ENCODE measurements around the gene RPUSD4.

DNA sequence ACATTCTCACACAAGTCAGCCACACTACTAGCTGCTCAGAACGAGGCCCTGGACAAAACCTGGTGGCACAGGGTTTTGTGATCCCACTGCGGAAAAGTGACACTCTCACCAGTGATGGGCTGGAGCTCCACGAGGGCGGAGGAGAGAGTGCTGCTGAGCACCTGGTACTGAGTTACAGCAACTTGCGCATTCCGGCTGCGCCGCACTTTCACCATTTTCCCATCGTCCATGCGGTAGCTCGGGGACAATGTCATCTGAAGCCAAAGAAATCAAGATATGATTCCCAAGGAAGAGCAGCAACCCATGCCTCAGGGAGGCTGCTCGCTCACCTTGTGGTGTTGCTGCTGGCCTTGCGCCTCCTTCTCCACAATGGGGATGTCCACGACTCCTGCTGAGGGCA is 6.1 kb downstream of the RPUSD4 start:
- TF ChIP-seq CTCF (IDR thresholded peaks at IDR 0.05): no peak
- no peak for TF ChIP-seq POLR2A (IDR thresholded peaks at IDR 0.05)
